GM12891 (cell line): Measurements from ENCODE around the gene UBE2K.

Experiments used
- PAX5 ChIP-seq: IDR thresholded peaks from 2 replicates; pipeline ENCODE4 v1.6.1; 2011; ENCODE audit warnings: low read length, moderate library complexity, mild to moderate bottlenecking; ENCODE audit not compliant: insufficient read depth, severe bottlenecking
- POLR2A ChIP-seq: IDR thresholded peaks from 2 replicates; pipeline ENCODE4 v1.6.1; 2011; ENCODE audit warnings: low read depth, low read length, control low read depth
- POLR2AphosphoS5 ChIP-seq: IDR thresholded peaks from 2 replicates; pipeline ENCODE4 v1.6.1; 2011; ENCODE audit warnings: low read depth, low read length, control low read depth
- POU2F2 ChIP-seq: IDR thresholded peaks from 2 replicates; pipeline ENCODE4 v1.6.1; 2011; ENCODE audit warnings: low read depth, mild to moderate bottlenecking, control low read depth, low read length, moderate library complexity
- SPI1 ChIP-seq: IDR thresholded peaks from 2 replicates; pipeline ENCODE4 v1.6.1; 2011; ENCODE audit warnings: low read depth, low read length, control low read depth
- TAF1 ChIP-seq: IDR thresholded peaks from 2 replicates; pipeline ENCODE4 v1.6.1; 2011; ENCODE audit warnings: low read depth, low read length, control low read depth

GRCh38 chr4:39786838-39787237 is 88.9 kb downstream of the UBE2K start:
- TF ChIP-seq POLR2A (no peak), TAF1 (no peak), POLR2AphosphoS5 (no peak), POU2F2 (no peak), SPI1 (no peak), PAX5 (no peak)
